Measurements from ENCODE around the gene CCDC83. TPM values are rescaled to one million over a fixed set of nuclear protein-coding genes. Genes with fewer than 3 reads are reported as not detected.

The CCDC83 gene
- total and polyA plus RNA-seq, 2 experiments from 2014 or later, result not detected

DNA sequence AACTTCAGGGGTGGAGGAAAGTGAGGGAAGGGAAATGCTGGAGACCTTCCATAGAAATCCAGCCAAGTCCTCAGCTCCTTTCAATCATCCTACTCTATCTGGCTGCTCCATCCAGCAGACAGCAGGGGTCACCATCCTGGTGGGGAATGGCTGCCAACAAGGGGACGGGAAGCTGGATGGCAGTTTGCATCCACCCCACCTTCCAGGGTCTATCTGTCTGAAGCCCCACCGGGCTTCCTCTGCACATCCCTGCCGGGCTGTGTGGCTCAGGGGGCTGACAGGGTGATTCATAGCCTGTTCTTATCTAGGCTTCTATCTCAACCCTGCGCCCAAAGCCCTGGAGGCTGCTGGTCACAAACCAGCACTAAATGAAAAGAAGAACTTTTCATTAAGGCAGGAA, 45.3 kb upstream of the CCDC83 start:
- Mint-ChIP-seq H3K4me1 (peaks cover 13% of the 10 kb centered on the region), H3K27ac (no peak overlapping the region), H3K4me3 (peak overlapping the region; percentile 83), H3K27me3 (ENCODE audit: insufficient read depth, low read depth, poor library complexity) (peaks cover 24% of the 10 kb centered on the region), H3K36me3 (ENCODE audit: low read depth) (no peaks in the 10 kb centered on the region), H3K9me3 (no peaks in the 10 kb centered on the region)
- H3K79me2 ChIP-seq (replicated peaks; ENCODE audit: insufficient read depth), result no peaks in the 10 kb centered on the region
- 0 out of 2 replicates have a peak, but pooled peaks cover 4% of the 10 kb centered on the region for H3F3A ChIP-seq (replicated peaks; ENCODE audit: low read depth)
- no peaks in the 10 kb centered on the region for H3K9me2 ChIP-seq (ENCODE audit: insufficient read depth)
- peak overlapping the region; percentile 100 for H2AFZ ChIP-seq
- DNase-seq (ENCODE audit: low spot score) (peak; percentile 54), ATAC-seq (peak; percentile 16)
- H4K20me1 ChIP-seq (replicated peaks; ENCODE audit: insufficient read depth), result no peaks in the 10 kb centered on the region
- H3K27me3 ChIP-seq (ENCODE audit: insufficient read depth), result peaks cover 39% of the 10 kb centered on the region
- H3K4me2 ChIP-seq, result peak overlapping the region; percentile 92
- peaks cover 9% of the 10 kb centered on the region for H3K4me1 ChIP-seq (ENCODE audit: insufficient read depth)
- TF ChIP-seq ZNF114 (CRISPR knock-in tag; IDR thresholded peaks at IDR 0.05), result no peak
- TF ChIP-seq, protein P1, sequence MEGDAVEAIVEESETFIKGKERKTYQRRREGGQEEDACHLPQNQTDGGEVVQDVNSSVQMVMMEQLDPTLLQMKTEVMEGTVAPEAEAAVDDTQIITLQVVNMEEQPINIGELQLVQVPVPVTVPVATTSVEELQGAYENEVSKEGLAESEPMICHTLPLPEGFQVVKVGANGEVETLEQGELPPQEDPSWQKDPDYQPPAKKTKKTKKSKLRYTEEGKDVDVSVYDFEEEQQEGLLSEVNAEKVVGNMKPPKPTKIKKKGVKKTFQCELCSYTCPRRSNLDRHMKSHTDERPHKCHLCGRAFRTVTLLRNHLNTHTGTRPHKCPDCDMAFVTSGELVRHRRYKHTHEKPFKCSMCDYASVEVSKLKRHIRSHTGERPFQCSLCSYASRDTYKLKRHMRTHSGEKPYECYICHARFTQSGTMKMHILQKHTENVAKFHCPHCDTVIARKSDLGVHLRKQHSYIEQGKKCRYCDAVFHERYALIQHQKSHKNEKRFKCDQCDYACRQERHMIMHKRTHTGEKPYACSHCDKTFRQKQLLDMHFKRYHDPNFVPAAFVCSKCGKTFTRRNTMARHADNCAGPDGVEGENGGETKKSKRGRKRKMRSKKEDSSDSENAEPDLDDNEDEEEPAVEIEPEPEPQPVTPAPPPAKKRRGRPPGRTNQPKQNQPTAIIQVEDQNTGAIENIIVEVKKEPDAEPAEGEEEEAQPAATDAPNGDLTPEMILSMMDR (conservative IDR thresholded peaks at IDR 0.05; ENCODE audit: low read depth in 2 of 2), result peak; percentile 35 to 61
- H3K4me3 ChIP-seq, result peak overlapping the region; percentile 87
- H3K27ac ChIP-seq (ENCODE audit: low read depth), result no peak overlapping the region
- H3K36me3 ChIP-seq (ENCODE audit: insufficient read depth), result no peaks in the 10 kb centered on the region

DNA sequence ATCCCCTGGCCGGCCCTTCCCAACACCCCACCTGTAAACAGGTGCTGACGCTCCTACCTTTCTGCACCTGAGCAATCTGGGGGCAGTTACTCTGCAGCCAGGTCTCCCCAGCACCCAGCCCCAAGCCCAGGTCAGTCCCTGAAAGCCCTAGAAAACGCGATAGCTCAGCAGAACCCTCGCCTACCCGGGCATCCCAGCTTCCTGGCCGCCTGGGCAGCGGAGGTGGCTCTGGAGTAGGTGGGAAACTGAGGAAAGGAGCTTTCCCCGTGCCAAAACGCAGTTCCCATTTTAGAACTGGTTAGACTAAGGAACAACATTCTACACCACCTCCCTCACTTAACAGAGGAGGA, 44.7 kb upstream of the CCDC83 start:
- H4K20me1 ChIP-seq (replicated peaks; ENCODE audit: insufficient read depth), result no peaks in the 10 kb centered on the region
- TF ChIP-seq, protein P2, sequence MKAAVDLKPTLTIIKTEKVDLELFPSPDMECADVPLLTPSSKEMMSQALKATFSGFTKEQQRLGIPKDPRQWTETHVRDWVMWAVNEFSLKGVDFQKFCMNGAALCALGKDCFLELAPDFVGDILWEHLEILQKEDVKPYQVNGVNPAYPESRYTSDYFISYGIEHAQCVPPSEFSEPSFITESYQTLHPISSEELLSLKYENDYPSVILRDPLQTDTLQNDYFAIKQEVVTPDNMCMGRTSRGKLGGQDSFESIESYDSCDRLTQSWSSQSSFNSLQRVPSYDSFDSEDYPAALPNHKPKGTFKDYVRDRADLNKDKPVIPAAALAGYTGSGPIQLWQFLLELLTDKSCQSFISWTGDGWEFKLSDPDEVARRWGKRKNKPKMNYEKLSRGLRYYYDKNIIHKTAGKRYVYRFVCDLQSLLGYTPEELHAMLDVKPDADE (IDR thresholded peaks at IDR 0.05), result no peak
- TF ChIP-seq NANOG (IDR thresholded peaks at IDR 0.05; ENCODE audit: borderline replicate concordance) (no peak), POLR2AphosphoS5 (IDR thresholded peaks at IDR 0.05; ENCODE audit: low read depth) (no peak), STAT1 (IDR thresholded peaks at IDR 0.05; ENCODE audit: unreplicated experiment) (no peak), ZNF331 (CRISPR knock-in tag; IDR thresholded peaks at IDR 0.05; ENCODE audit: low read depth) (no peak)
- H3K9me2 ChIP-seq (ENCODE audit: insufficient read depth), result no peaks in the 10 kb centered on the region
- H3K79me2 ChIP-seq (replicated peaks; ENCODE audit: insufficient read depth), result no peaks in the 10 kb centered on the region
- ATAC-seq, result peak; percentile 41
- H3K27me3 Mint-ChIP-seq (ENCODE audit: insufficient read depth, low read depth, poor library complexity), result peaks cover 24% of the 10 kb centered on the region
- H3K27ac Mint-ChIP-seq, result no peak overlapping the region
- 0 out of 2 replicates have a peak, but pooled peaks cover 4% of the 10 kb centered on the region for H3F3A ChIP-seq (replicated peaks; ENCODE audit: low read depth)
- peak overlapping the region; percentile 100 for H2AFZ ChIP-seq
- H3K4me1 ChIP-seq (ENCODE audit: insufficient read depth), result peaks cover 9% of the 10 kb centered on the region
- H3K4me1 Mint-ChIP-seq, result peaks cover 12% of the 10 kb centered on the region
- peak overlapping the region; percentile 92 for H3K4me2 ChIP-seq
- H3K36me3 ChIP-seq (ENCODE audit: insufficient read depth), result no peaks in the 10 kb centered on the region
- no peaks in the 10 kb centered on the region for H3K9me3 Mint-ChIP-seq
- H3K4me3 ChIP-seq, result peak overlapping the region; percentile 87
- H3K4me3 Mint-ChIP-seq, result peak overlapping the region; percentile 83
- H3K36me3 Mint-ChIP-seq (ENCODE audit: low read depth), result no peaks in the 10 kb centered on the region
- peaks cover 39% of the 10 kb centered on the region for H3K27me3 ChIP-seq (ENCODE audit: insufficient read depth)
- H3K27ac ChIP-seq (ENCODE audit: low read depth), result no peak overlapping the region
- DNase-seq (ENCODE audit: low spot score), result peak; percentile 56
